SU-DHL-6 (cell line): ENCODE results near the gene ANO6.

Experiments used
- CTCF ChIP-seq: fragments of 200-600 bp; sonication (generic); IDR thresholded peaks from one replicate; pipeline ENCODE4 v1.5.1; 2017; ENCODE audit warnings: antibody characterized with exemption, mild to moderate bottlenecking, low read length, moderate library complexity; ENCODE audit not compliant: insufficient read depth, poor library complexity, severe bottlenecking
- EZH2phosphoT487 ChIP-seq: fragments of 200-600 bp; sonication (generic), shearing (Covaris generic); conservative IDR thresholded peaks from 2 replicates; pipeline ENCODE4 v1.6.1; 2018; ENCODE audit warnings: mild to moderate bottlenecking, antibody characterized with exemption, low read length, moderate library complexity, mixed read lengths

GRCh38 chr12:45215419-45216229, at the start of gene ANO6:
- peak; percentile 38 for TF ChIP-seq CTCF
- TF ChIP-seq EZH2phosphoT487: no peak
